PC-9 (cell line): ENCODE data around the gene SPRED3. TPM values are rescaled to one million over a fixed set of nuclear protein-coding genes. Genes with fewer than 3 reads are reported as not detected.

ENCODE experiments used
- BruUV-seq: library from RNA; stranded (reverse); fragments of 400-500 nt; replicated peaks from 2 replicates; lab custom pipeline; 2021; lab: Mats Ljungman, UMichigan
- CTCF ChIA-PET: fragments of 300-600 bp; sonication (Branson Sonifier 250); formaldehyde crosslinking; loops from one replicate; lab custom pipeline; 2022; ENCODE audit warnings: antibody characterized with exemption; lab: Charles Lee
- POLR2A ChIA-PET: fragments of 300-600 bp; sonication (Branson Sonifier 250); formaldehyde crosslinking; loops from one replicate; lab custom pipeline; 2022; ENCODE audit warnings: antibody characterized with exemption; ENCODE audit not compliant: unreplicated experiment; lab: Charles Lee
- DNase-seq, 2 experiments: peaks; one replicate each; pipeline versions ENCODE4 v3.0.0 to v3.0.0-alpha.2; 2015 to 2022; ENCODE audit warnings: mixed read lengths in 1 of 2
- H2AFZ ChIP-seq: fragments of 200-600 bp; sonication (generic); 2 replicates; pipeline ENCODE4 v1.8.1; 2017; ENCODE audit warnings: antibody characterized with exemption
- H3F3A ChIP-seq: fragments of 200-600 bp; sonication (generic); 2 replicates; pipeline ENCODE4 v1.8.1; 2017; ENCODE audit warnings: antibody characterized with exemption, mild to moderate bottlenecking, low read depth; ENCODE audit not compliant: insufficient read depth
- H3K27ac ChIP-seq: fragments of 200-600 bp; sonication (generic); 2 replicates; pipeline ENCODE4 v1.6.1; 2016; ENCODE audit warnings: mixed run types
- H3K27me3 ChIP-seq: fragments of 200-600 bp; sonication (generic); 2 replicates; pipeline ENCODE4 v1.6.1; 2016; ENCODE audit warnings: low read depth, mixed run types; ENCODE audit not compliant: insufficient read depth
- H3K36me3 ChIP-seq: fragments of 200-600 bp; sonication (generic); 2 replicates; pipeline ENCODE4 v1.6.1; 2016; ENCODE audit warnings: low read depth, mixed run types
- H3K4me1 ChIP-seq: fragments of 200-600 bp; sonication (generic); replicated peaks from 2 replicates; pipeline ENCODE4 v1.6.1; 2016; ENCODE audit warnings: mixed run types; ENCODE audit not compliant: insufficient read depth
- H3K4me2 ChIP-seq: fragments of 200-600 bp; sonication (generic); 2 replicates; pipeline ENCODE4 v1.6.1; 2017; ENCODE audit warnings: mixed run types
- H3K4me3 ChIP-seq: fragments of 200-600 bp; sonication (generic); 2 replicates; pipeline ENCODE4 v1.6.1; 2016; ENCODE audit warnings: mixed run types
- H3K79me2 ChIP-seq: fragments of 200-600 bp; sonication (generic); 2 replicates; pipeline ENCODE4 v1.6.1; 2017; ENCODE audit warnings: low read depth, mixed run types
- H3K9me2 ChIP-seq: fragments of 200-600 bp; sonication (generic); 2 replicates; pipeline ENCODE4 v1.8.1; 2017; ENCODE audit warnings: mild to moderate bottlenecking; ENCODE audit not compliant: insufficient read depth
- H3K9me3 ChIP-seq: fragments of 200-600 bp; sonication (generic); 2 replicates; pipeline ENCODE4 v1.8.1; 2016; ENCODE audit warnings: low read depth; ENCODE audit not compliant: insufficient read depth
- H4K20me1 ChIP-seq: fragments of 200-600 bp; sonication (generic); 2 replicates; pipeline ENCODE4 v1.8.1; 2017; ENCODE audit not compliant: insufficient read depth
- CTCF ChIP-seq: fragments of 200-600 bp; sonication (generic); conservative IDR thresholded peaks from 2 replicates; pipeline ENCODE4 v1.6.1; 2017; ENCODE audit warnings: mixed run types, antibody characterized with exemption, mild to moderate bottlenecking, moderate library complexity
- EZH2 ChIP-seq: fragments of 200-600 bp; sonication (generic); IDR thresholded peaks from 2 replicates; pipeline ENCODE4 v1.8.0; 2017; ENCODE audit warnings: antibody characterized with exemption, low read depth
- intact Hi-C: fragments of 100-400 bp; cut with micrococcal nuclease; formaldehyde crosslinking; loops from one replicate; pipeline ENCODE4 v1.10.0; 2022; ENCODE audit not compliant: unreplicated experiment
- total RNA-seq: library from RNA; stranded (reverse); gene quantifications from 2 replicates; pipeline ENCODE4 v1.2.3, GENCODE V29; 2021

The SPRED3 gene
- total RNA-seq, 1 experiment from 2014 or later, result 5.4 TPM

DNA sequence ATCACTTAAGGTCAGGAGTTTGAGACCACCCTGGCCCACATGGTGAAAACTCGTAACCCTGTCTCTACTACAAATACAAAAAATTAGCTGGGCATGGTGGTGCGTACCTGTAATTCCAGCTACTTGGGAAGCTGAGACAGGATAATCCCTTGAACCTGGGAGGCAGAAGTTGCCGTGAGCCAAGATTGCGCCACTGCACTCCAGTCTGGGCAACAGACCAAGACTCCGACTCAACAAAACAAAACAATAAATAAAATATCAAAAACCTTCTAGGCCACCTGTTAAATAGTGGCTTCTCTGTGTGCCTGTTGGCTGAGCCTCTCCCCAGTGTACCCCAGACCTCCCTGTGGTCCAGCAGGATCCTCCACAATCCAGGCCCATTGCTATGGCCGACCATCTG is 17.4 kb upstream of the SPRED3 start:
- Histone ChIP-seq H2AFZ (no peak overlapping the region), H3K9me2 (no peaks in the 10 kb centered on the region), H3K9me3 (no peaks in the 10 kb centered on the region), H3K79me2 (peaks cover 13% of the 10 kb centered on the region), H3K4me2 (no peak overlapping the region), H3K4me3 (no peak overlapping the region), H3K4me1 (peaks cover 13% of the 10 kb centered on the region), H4K20me1 (no peaks in the 10 kb centered on the region), H3K36me3 (no peaks in the 10 kb centered on the region), H3F3A (peaks cover 5% of the 10 kb centered on the region), H3K27me3 (no peaks in the 10 kb centered on the region), H3K27ac (no peak overlapping the region)
- POLR2A ChIA-PET, result no interaction called here
- no peak for DNase-seq
- TF ChIP-seq CTCF (no peak), EZH2 (no peak)
- no TSS peak for BruUV-seq
- CTCF ChIA-PET, result no interaction called here
- intact Hi-C loops, result no loop called here

GRCh38 chr19:38373907-38374331 is 14.6 kb upstream of the SPRED3 start:
- Histone ChIP-seq H3K4me2 (peak overlapping the region; percentile 81), H3K9me2 (no peaks in the 10 kb centered on the region), H3K4me1 (peaks cover 15% of the 10 kb centered on the region), H4K20me1 (peaks cover 3% of the 10 kb centered on the region), H3K79me2 (peaks cover 36% of the 10 kb centered on the region), H3K27me3 (no peaks in the 10 kb centered on the region), H3K36me3 (peaks cover 19% of the 10 kb centered on the region; the same call in 1 of the 2 replicates), H3F3A (peaks cover 5% of the 10 kb centered on the region), H2AFZ (peak overlapping the region; percentile 86), H3K9me3 (no peaks in the 10 kb centered on the region), H3K4me3 (peak overlapping the region; percentile 76), H3K27ac (peak overlapping the region; percentile 27; the same call in 1 of the 2 replicates)
- intact Hi-C loops, result loop anchor here (1.0 kb wide), 2 partner anchors 14 to 38 kb away; partner anchors contain the start of genes GGN and SPRED3
- ChIA-PET CTCF (interaction anchor here (0.8 to 1.4 kb wide), 3 partner anchors 13 to 38 kb away, joined by 3 to 8 read pairs (median 4); partner anchors contain the start of genes CATSPERG and GGN), POLR2A (interaction anchor here (0.6 to 1.2 kb wide), 9 partner anchors 14 to 907 kb away, joined by 3 to 28 read pairs (median 5); partner anchors contain the start of genes FAM98C, GGN, WDR87 and ZNF569)
- TF ChIP-seq EZH2, result no peak
- TF ChIP-seq CTCF, result no peak
- BruUV-seq, result TSS peak; percentile 44
- DNase-seq, result no peak

DNA sequence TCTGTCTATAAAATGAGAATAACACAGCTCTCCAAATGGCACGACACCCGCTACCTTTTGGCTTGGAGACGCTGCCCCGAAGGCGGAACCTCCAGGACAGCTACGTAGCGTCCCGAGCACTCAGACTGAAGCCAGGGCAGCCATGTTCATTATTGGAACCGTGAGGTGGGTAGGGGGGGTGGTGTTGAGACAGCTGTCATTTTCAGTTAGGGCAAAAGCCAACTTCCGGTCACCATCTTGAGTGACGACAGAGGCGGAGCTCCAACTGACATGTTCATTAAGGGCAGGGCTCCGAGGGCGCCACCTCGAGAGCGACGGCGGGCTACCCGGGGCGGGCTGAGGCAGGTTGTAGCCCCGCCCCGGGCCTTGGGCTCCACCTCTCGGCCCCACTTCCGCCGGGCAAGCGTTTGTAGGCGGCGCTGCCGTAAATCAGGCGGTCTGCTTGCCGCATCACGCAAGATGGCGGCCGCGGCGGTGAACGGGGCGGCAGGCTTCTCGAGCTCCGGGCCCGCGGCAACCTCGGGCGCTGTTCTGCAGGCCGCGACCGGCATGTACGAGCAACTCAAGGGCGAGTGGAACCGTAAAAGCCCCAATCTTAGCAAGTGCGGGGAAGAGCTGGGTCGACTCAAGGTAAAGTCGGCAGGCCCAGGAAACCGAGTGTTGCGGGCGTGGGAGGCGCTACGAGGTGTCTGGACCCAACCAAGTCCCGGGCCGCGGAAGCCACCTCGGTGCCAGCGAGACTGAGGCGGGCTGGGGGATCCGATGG is 14.0 kb upstream of the SPRED3 start, which contains the start of gene PSMD8:
TSS of gene PSMD8 (plus strand) at position 240 of the 766 bp plus-strand sequence. CDS start at position 271, 31 bp downstream.
- H4K20me1 ChIP-seq, result peaks cover 5% of the 10 kb centered on the region
- no peaks in the 10 kb centered on the region for H3K9me2 ChIP-seq
- H3K9me3 ChIP-seq, result no peaks in the 10 kb centered on the region
- peaks cover 15% of the 10 kb centered on the region for H3K4me1 ChIP-seq
- H3F3A ChIP-seq, result peaks cover 5% of the 10 kb centered on the region
- H3K27me3 ChIP-seq, result no peaks in the 10 kb centered on the region
- H3K27ac ChIP-seq, result peak within 1 kb of the TSS; percentile 58
- intact Hi-C loops, result loop anchor here (1.0 kb wide), 2 partner anchors 14 to 38 kb away; partner anchors contain the start of genes GGN and SPRED3
- H3K79me2 ChIP-seq, result peaks cover 36% of the 10 kb centered on the region
- TF ChIP-seq EZH2 (no peak), CTCF (peak; percentile 35; the same call in 1 of the 2 replicates)
- peak within 1 kb of the TSS; percentile 76 for H3K4me3 ChIP-seq
- peak within 1 kb of the TSS; percentile 87 for H2AFZ ChIP-seq
- no TSS peak for BruUV-seq
- POLR2A ChIA-PET, result interaction anchor here (0.6 to 1.2 kb wide), 10 partner anchors 13 to 907 kb away, joined by 3 to 28 read pairs (median 4); partner anchors contain the start of genes FAM98C, GGN, WDR87 and ZNF569
- peak; percentile 92 to 97 for DNase-seq
- H3K4me2 ChIP-seq, result peak within 1 kb of the TSS; percentile 87
- CTCF ChIA-PET, result interaction anchor here (0.8 to 1.4 kb wide), 4 partner anchors 13 to 556 kb away, joined by 3 to 8 read pairs (median 4); partner anchors contain the start of genes CATSPERG, GGN, MRPS12 and SARS2
- H3K36me3 ChIP-seq, result peaks cover 25% of the 10 kb centered on the region; the same call in 1 of the 2 replicates
